Measurements from ENCODE around the gene APAF1. TPM values are rescaled to one million over a fixed set of nuclear protein-coding genes. Genes with fewer than 3 reads are reported as not detected.
"Not testable (repeated sequence)": the region's sequence is repeated elsewhere in the genome, so short reads cannot be mapped to it uniquely, and the experiment has no call there.

The APAF1 gene, protein sequence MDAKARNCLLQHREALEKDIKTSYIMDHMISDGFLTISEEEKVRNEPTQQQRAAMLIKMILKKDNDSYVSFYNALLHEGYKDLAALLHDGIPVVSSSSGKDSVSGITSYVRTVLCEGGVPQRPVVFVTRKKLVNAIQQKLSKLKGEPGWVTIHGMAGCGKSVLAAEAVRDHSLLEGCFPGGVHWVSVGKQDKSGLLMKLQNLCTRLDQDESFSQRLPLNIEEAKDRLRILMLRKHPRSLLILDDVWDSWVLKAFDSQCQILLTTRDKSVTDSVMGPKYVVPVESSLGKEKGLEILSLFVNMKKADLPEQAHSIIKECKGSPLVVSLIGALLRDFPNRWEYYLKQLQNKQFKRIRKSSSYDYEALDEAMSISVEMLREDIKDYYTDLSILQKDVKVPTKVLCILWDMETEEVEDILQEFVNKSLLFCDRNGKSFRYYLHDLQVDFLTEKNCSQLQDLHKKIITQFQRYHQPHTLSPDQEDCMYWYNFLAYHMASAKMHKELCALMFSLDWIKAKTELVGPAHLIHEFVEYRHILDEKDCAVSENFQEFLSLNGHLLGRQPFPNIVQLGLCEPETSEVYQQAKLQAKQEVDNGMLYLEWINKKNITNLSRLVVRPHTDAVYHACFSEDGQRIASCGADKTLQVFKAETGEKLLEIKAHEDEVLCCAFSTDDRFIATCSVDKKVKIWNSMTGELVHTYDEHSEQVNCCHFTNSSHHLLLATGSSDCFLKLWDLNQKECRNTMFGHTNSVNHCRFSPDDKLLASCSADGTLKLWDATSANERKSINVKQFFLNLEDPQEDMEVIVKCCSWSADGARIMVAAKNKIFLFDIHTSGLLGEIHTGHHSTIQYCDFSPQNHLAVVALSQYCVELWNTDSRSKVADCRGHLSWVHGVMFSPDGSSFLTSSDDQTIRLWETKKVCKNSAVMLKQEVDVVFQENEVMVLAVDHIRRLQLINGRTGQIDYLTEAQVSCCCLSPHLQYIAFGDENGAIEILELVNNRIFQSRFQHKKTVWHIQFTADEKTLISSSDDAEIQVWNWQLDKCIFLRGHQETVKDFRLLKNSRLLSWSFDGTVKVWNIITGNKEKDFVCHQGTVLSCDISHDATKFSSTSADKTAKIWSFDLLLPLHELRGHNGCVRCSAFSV (N-terminal part only)
- 10 to 100 TPM; 19.6 to 20.8 TPM for total RNA-seq

GRCh38 chr12:98644712-98645571 lies at the start of gene APAF1, which contains the start of gene IKBIP:
Gene APAF1 (plus strand): TSS chr12:98645290. CDS start chr12:98648360, 3,070 bp downstream.
Gene IKBIP (minus strand): TSS chr12:98644788. CDS start chr12:98644701, 87 bp downstream.
- Mint-ChIP-seq H3K4me1 (ENCODE audit: low read depth) (peaks cover 28% of the 10 kb centered on the region), H3K27ac (peak within 1 kb of the TSS; percentile 95), H3K4me3 (peak within 1 kb of the TSS; percentile 96), H3K36me3 (peaks cover 17% of the 10 kb centered on the region), H3K27me3 (no peaks in the 10 kb centered on the region), H3K9me3 (no peaks in the 10 kb centered on the region)
- CTCF ChIA-PET: interaction anchor here (1.2 to 1.6 kb wide), 4 partner anchors 52 to 154 kb away, joined by 3 to 12 read pairs (median 4); no protein-coding TSS in a partner anchor
- intact Hi-C loops (cut with micrococcal nuclease): loop anchor here (1.0 to 10.0 kb wide), 7 partner anchors 11 to 1620 kb away; partner anchors contain the start of genes DEPDC4, SCYL2, SLC25A3 and TMPO
- POLR2A ChIA-PET: interaction anchor here (0.9 to 2.2 kb wide), 7 partner anchors 13 to 132 kb away, joined by 3 to 40 read pairs (median 4); partner anchors contain the start of gene SLC25A3
- peak; percentile 98 for DNase-seq

GRCh38 chr12:98597313-98597712 lies 47.8 kb upstream of the APAF1 start:
- CTCF ChIA-PET; H3K9me3 Mint-ChIP-seq; H3K4me3 Mint-ChIP-seq; H3K27me3 Mint-ChIP-seq; DNase-seq; H3K27ac Mint-ChIP-seq; intact Hi-C loops (cut with micrococcal nuclease): not testable (repeated sequence)
- POLR2A ChIA-PET: interaction anchor here (5.5 kb wide), 1 partner anchor 47 kb away, joined by 40 read pairs; the partner anchor contains the start of genes APAF1 and IKBIP
- Mint-ChIP-seq H3K4me1 (ENCODE audit: low read depth) (peaks cover 33% of the 10 kb centered on the region), H3K36me3 (peaks cover 54% of the 10 kb centered on the region)

DNA sequence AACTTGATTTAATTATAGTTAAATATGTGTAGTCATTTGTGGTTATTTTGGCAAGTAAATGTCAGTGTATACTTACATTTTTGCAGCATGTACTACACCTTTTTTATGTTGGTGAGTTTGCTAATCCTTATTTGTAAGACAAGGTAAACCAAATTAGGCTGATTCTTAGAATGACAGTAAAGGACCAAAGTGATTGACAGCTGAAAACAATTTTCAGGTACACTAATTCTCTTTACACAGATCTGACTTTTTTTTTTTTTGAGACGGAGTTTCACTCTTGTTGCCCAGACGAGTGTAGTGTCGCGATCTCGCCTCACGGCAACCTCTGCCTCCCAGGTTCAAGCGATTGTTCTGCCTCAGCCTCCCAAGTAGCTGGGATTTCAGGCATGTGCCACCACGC lies 43.2 kb upstream of the APAF1 start:
- CTCF ChIA-PET: interaction anchor here (1.5 to 2.9 kb wide), 2 partner anchors 35 to 69 kb away, joined by 10 to 12 read pairs; no protein-coding TSS in a partner anchor
- H3K36me3 Mint-ChIP-seq: peaks cover 39% of the 10 kb centered on the region

GRCh38 chr12:98606359-98606988 lies 38.6 kb upstream of the APAF1 start:
- POLR2A ChIA-PET: no interaction called here
- H3K4me3 Mint-ChIP-seq: no peak overlapping the region
- intact Hi-C loops (cut with micrococcal nuclease): no loop called here
- no peaks in the 10 kb centered on the region for H3K9me3 Mint-ChIP-seq
- H3K4me1 Mint-ChIP-seq (ENCODE audit: low read depth): peaks cover 2% of the 10 kb centered on the region
- no peaks in the 10 kb centered on the region for H3K27me3 Mint-ChIP-seq
- peaks cover 11% of the 10 kb centered on the region for H3K36me3 Mint-ChIP-seq
- no peak for DNase-seq
- CTCF ChIA-PET: interaction anchor here (0.9 to 2.2 kb wide), 3 partner anchors 12 to 40 kb away, joined by 3 to 5 read pairs (median 3); no protein-coding TSS in a partner anchor
- H3K27ac Mint-ChIP-seq: no peak overlapping the region

More for the DNA sequence above, 43.2 kb upstream of the APAF1 start:
- H3K4me3 Mint-ChIP-seq: no peak overlapping the region
- POLR2A ChIA-PET: interaction anchor here (0.6 kb wide), 1 partner anchor 154 kb away, joined by 3 read pairs; no protein-coding TSS in a partner anchor
- no peaks in the 10 kb centered on the region for H3K27me3 Mint-ChIP-seq
- DNase-seq: no peak
- no peaks in the 10 kb centered on the region for H3K9me3 Mint-ChIP-seq
- intact Hi-C loops (cut with micrococcal nuclease): no loop called here
- H3K27ac Mint-ChIP-seq: no peak overlapping the region
- H3K4me1 Mint-ChIP-seq (ENCODE audit: low read depth): peaks cover 10% of the 10 kb centered on the region

GRCh38 chr12:98610596-98610995 lies 34.5 kb upstream of the APAF1 start:
- Mint-ChIP-seq H3K4me1 (ENCODE audit: low read depth) (peaks cover 5% of the 10 kb centered on the region), H3K27ac (no peak overlapping the region), H3K4me3 (no peak overlapping the region), H3K27me3 (no peaks in the 10 kb centered on the region), H3K9me3 (no peaks in the 10 kb centered on the region), H3K36me3 (peaks cover 1% of the 10 kb centered on the region)
- intact Hi-C loops (cut with micrococcal nuclease): no loop called here
- no peak for DNase-seq
- ChIA-PET POLR2A (no interaction called here), CTCF (no interaction called here)

GRCh38 chr12:98612696-98613334 lies 32.3 kb upstream of the APAF1 start:
- ChIA-PET CTCF (interaction anchor here (0.6 kb wide), 1 partner anchor 652 kb away, joined by 3 read pairs; no protein-coding TSS in a partner anchor), POLR2A (no interaction called here)
- Mint-ChIP-seq H3K4me1 (ENCODE audit: low read depth) (peaks cover 4% of the 10 kb centered on the region), H3K27me3 (no peaks in the 10 kb centered on the region), H3K36me3 (peaks cover 1% of the 10 kb centered on the region), H3K4me3 (no peak overlapping the region), H3K9me3 (no peaks in the 10 kb centered on the region), H3K27ac (no peak overlapping the region)
- intact Hi-C loops (cut with micrococcal nuclease): no loop called here
- DNase-seq: no peak

GRCh38 chr12:98618952-98619351 lies 26.1 kb upstream of the APAF1 start:
- no peak overlapping the region for H3K27ac Mint-ChIP-seq
- no peaks in the 10 kb centered on the region for H3K27me3 Mint-ChIP-seq
- intact Hi-C loops (cut with micrococcal nuclease): no loop called here
- CTCF ChIA-PET: interaction anchor here (0.9 kb wide), 1 partner anchor 12 kb away, joined by 3 read pairs; no protein-coding TSS in a partner anchor
- POLR2A ChIA-PET: no interaction called here
- no peaks in the 10 kb centered on the region for H3K4me1 Mint-ChIP-seq (ENCODE audit: low read depth)
- H3K9me3 Mint-ChIP-seq: no peaks in the 10 kb centered on the region
- no peaks in the 10 kb centered on the region for H3K36me3 Mint-ChIP-seq
- no peak overlapping the region for H3K4me3 Mint-ChIP-seq
- DNase-seq: no peak

- no peaks in the 10 kb centered on the region for H3K9me3 Mint-ChIP-seq
- POLR2A ChIA-PET: interaction anchor here (1.1 kb wide), 1 partner anchor 14 kb away, joined by 3 read pairs; no protein-coding TSS in a partner anchor
- H3K4me1 Mint-ChIP-seq (ENCODE audit: low read depth): peaks cover 12% of the 10 kb centered on the region
- H3K4me3 Mint-ChIP-seq: no peak overlapping the region
- no peak for DNase-seq
- CTCF ChIA-PET: no interaction called here
- H3K27me3 Mint-ChIP-seq: no peaks in the 10 kb centered on the region
- H3K36me3 Mint-ChIP-seq: peaks cover 10% of the 10 kb centered on the region
- intact Hi-C loops (cut with micrococcal nuclease): no loop called here
- H3K27ac Mint-ChIP-seq: no peak overlapping the region
Observed at GRCh38 chr12:98635657-98636323, 9.3 kb upstream of the APAF1 start.

DNA sequence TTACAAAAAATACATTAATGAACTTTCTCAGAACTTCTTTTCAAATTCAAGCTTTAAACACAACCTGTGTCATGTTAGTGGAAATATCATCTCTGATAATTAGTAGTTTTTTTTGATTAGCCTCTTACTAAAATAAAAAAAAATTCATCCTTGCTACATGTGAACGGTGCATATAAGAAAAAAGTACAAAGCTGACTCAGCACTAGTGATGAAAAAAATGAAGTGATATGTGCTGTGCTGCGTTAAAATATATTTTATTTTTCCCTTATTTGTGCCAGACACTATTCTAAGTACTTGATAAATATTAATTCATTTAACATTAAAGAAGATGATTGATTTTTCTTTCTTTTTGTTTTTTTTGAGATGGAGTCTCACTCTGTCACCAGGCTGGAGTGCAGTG lies 8.0 kb upstream of the APAF1 start:
- ChIA-PET CTCF (no interaction called here), POLR2A (interaction anchor here (0.6 to 1.1 kb wide), 2 partner anchors 15 to 508 kb away, joined by 3 read pairs; no protein-coding TSS in a partner anchor)
- Mint-ChIP-seq H3K36me3 (peaks cover 12% of the 10 kb centered on the region), H3K9me3 (no peaks in the 10 kb centered on the region), H3K27me3 (no peaks in the 10 kb centered on the region), H3K4me1 (ENCODE audit: low read depth) (peaks cover 16% of the 10 kb centered on the region), H3K27ac (no peak overlapping the region), H3K4me3 (no peak overlapping the region)
- no peak for DNase-seq
- intact Hi-C loops (cut with micrococcal nuclease): no loop called here

GRCh38 chr12:98638009-98638408 lies 7.1 kb upstream of the APAF1 start:
- H3K4me3 Mint-ChIP-seq: no peak overlapping the region
- peaks cover 12% of the 10 kb centered on the region for H3K36me3 Mint-ChIP-seq
- intact Hi-C loops (cut with micrococcal nuclease): no loop called here
- no peaks in the 10 kb centered on the region for H3K27me3 Mint-ChIP-seq
- peaks cover 19% of the 10 kb centered on the region for H3K4me1 Mint-ChIP-seq (ENCODE audit: low read depth)
- ChIA-PET CTCF (interaction anchor here (1.6 kb wide), 1 partner anchor 148 kb away, joined by 3 read pairs; no protein-coding TSS in a partner anchor), POLR2A (no interaction called here)
- DNase-seq: no peak
- no peaks in the 10 kb centered on the region for H3K9me3 Mint-ChIP-seq
- no peak overlapping the region for H3K27ac Mint-ChIP-seq
